Activated T-helper 17 cell treated with anti-CD3 and anti-CD28 coated beads, Interleukin-2, amount 50 U/mL, for 72 hours (primary cell): ENCODE measurements around the gene THRB. TPM values are rescaled to one million over a fixed set of nuclear protein-coding genes. Genes with fewer than 3 reads are reported as not detected.

Experiments used
- ATAC-seq: fragments of 150-1000 bp; cut with Tn5 transposase; replicated peaks from 2 replicates; pipeline ENCODE4 v1.10.0; 2021; ENCODE audit warnings: mild to moderate bottlenecking, moderate library complexity
- H3K27ac Mint-ChIP-seq: one replicate; pipeline ENCODE4 v1.8.0; 2022; ENCODE audit warnings: mixed read lengths
- H3K27me3 Mint-ChIP-seq: one replicate; pipeline ENCODE4 v1.8.0; 2022; ENCODE audit warnings: mixed read lengths
- H3K36me3 Mint-ChIP-seq: one replicate; pipeline ENCODE4 v1.8.0; 2022; ENCODE audit warnings: low read depth, mild to moderate bottlenecking, mixed read lengths
- H3K4me1 Mint-ChIP-seq: one replicate; pipeline ENCODE4 v1.8.0; 2022; ENCODE audit warnings: mixed read lengths
- H3K4me3 Mint-ChIP-seq: one replicate; pipeline ENCODE4 v1.8.0; 2022; ENCODE audit warnings: mild to moderate bottlenecking, mixed read lengths
- H3K9me3 Mint-ChIP-seq: one replicate; pipeline ENCODE4 v1.8.0; 2022; ENCODE audit warnings: mixed read lengths
- total RNA-seq, 2 donors: library from RNA; stranded (reverse); gene quantifications; one replicate each; pipeline ENCODE4 v1.2.3, GENCODE V29; 2022

Gene THRB
- total RNA-seq, 2 donors from 2014 or later, result not detected

DNA sequence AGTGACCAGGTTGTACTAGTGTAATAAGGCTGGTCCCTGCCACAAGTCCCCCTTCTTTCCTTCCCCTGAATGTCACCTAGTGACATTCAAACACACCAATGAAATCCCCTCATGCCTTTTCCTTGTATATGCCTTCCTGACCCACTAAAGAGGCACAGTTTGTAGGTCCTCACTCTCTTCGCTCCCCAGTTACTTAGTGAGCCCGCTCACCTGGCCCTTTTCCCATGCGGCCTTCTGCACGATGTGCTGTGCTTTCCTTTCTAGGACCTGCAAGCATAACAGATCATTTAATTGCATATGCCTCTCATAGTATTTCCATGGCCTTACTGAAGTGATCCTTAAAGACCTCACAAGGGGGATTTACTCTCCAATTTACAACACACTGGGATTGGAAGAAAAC, 146.3 kb downstream of the THRB start:
- no peaks in the 10 kb centered on the region for H3K9me3 Mint-ChIP-seq
- ATAC-seq, result no peak
- no peaks in the 10 kb centered on the region for H3K4me1 Mint-ChIP-seq
- H3K4me3 Mint-ChIP-seq, result no peak overlapping the region
- no peak overlapping the region for H3K27ac Mint-ChIP-seq
- H3K27me3 Mint-ChIP-seq, result no peaks in the 10 kb centered on the region
- H3K36me3 Mint-ChIP-seq, result no peaks in the 10 kb centered on the region

DNA sequence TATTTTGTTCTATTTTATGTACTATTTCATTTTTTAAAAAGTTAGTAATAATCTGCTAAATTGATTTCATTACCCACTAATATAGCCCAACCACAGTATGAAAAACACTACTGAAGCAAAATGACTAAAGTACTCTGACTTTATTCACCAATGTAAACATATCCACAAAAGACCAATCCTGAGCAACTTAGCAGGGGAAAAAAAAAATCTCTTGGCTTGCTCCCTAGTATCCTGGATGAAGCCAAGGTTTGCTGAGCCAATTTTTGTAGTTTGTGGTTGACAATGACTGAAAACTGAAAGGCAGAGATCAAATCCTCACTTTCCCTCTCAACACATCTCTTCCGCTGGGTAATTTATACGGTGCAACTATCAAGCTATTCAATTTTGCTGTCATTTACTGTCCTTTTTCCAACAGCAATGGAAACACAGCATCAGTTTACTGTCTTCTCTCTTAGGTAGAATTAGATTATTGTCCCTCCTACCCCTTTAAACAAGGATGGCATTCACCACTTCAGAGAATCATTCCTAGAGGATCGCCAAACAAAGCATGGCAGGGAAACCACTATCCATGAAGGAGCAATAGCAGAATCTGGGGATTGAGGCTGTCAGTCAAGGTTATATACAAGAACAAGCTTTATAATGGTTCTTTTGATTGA, 149.7 kb downstream of the THRB start:
- H3K27ac Mint-ChIP-seq, result no peak overlapping the region
- H3K4me1 Mint-ChIP-seq, result no peaks in the 10 kb centered on the region
- H3K27me3 Mint-ChIP-seq, result no peaks in the 10 kb centered on the region
- H3K36me3 Mint-ChIP-seq, result no peaks in the 10 kb centered on the region
- ATAC-seq, result no peak
- H3K4me3 Mint-ChIP-seq, result no peak overlapping the region
- H3K9me3 Mint-ChIP-seq, result no peaks in the 10 kb centered on the region

DNA sequence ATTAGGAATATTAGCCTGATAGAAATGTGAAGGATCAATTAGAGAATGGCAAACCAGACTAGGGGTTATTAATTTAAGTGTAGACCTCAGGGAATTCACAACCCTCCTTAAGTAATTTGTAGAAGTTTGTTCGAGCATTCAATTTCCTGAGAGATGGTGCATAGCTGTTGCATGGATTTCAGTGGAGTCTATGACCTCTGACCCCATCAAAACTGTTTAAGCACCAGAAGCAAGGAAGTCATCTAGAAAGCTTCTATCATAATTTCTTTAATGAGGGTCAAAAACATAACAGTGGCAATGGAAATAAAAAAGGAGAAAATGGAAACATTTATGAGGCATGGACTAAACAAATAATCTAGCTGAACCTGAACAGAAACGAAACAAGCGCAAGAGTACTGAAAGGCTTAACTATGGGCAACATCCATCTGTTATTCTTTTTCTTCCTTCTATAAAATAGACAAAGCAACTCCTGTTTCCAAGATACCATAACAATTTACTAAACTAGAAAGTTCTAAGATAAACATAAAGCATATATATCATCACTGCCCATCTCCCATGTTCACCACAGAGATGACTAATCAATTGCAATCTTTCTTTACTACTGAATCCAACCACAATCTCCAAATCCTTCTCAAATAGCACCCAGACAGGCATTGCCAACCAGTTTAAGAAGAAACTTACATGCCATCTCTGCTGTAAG, 151.4 kb downstream of the THRB start:
- Mint-ChIP-seq H3K27ac (no peak overlapping the region), H3K4me1 (no peaks in the 10 kb centered on the region), H3K9me3 (no peaks in the 10 kb centered on the region), H3K36me3 (no peaks in the 10 kb centered on the region), H3K4me3 (no peak overlapping the region), H3K27me3 (no peaks in the 10 kb centered on the region)
- ATAC-seq, result peak; percentile 32

DNA sequence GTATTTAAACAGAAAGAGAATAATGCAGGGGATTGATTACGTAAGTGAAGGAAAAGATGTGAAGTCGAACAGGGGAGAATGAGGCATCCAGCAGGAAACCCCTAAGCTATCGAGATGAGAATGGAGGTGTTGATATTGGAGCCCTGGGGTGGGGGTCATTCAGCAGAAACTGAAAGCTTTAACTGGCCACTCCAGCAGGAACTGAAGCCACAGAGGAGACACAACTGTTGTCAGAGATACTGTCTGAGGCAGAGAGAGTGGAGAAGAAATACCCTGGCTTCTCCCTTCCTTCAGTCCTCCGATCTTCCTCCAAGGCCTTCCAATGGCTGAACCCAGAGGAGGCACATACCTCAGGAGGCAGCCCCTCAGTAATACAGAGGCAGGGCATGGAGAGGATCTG, 152.4 kb downstream of the THRB start:
- Mint-ChIP-seq H3K4me3 (no peak overlapping the region), H3K36me3 (no peaks in the 10 kb centered on the region), H3K4me1 (no peaks in the 10 kb centered on the region), H3K27ac (no peak overlapping the region), H3K27me3 (no peaks in the 10 kb centered on the region), H3K9me3 (no peaks in the 10 kb centered on the region)
- no peak for ATAC-seq

DNA sequence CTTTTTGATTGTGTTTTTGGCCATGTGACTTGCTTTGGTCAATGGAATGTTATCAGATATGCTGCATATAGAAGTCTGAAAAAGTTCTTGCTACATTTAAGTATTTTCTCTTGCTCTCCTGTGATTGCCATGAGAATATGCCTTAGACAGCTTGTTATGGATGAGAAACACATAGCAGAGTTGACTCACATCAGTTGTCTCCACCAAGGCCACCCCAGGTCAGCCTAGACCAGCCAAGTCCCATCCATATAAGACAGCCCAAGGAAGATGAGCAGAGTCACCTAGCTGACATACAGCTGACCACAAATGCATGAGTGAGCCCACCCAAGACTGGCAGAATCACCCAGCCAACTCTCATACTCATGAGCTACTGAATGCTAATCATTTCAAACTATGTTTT, 153.0 kb downstream of the THRB start:
- no peaks in the 10 kb centered on the region for H3K4me1 Mint-ChIP-seq
- H3K9me3 Mint-ChIP-seq, result no peaks in the 10 kb centered on the region
- ATAC-seq, result no peak
- no peak overlapping the region for H3K27ac Mint-ChIP-seq
- H3K4me3 Mint-ChIP-seq, result no peak overlapping the region
- H3K36me3 Mint-ChIP-seq, result no peaks in the 10 kb centered on the region
- no peaks in the 10 kb centered on the region for H3K27me3 Mint-ChIP-seq

DNA sequence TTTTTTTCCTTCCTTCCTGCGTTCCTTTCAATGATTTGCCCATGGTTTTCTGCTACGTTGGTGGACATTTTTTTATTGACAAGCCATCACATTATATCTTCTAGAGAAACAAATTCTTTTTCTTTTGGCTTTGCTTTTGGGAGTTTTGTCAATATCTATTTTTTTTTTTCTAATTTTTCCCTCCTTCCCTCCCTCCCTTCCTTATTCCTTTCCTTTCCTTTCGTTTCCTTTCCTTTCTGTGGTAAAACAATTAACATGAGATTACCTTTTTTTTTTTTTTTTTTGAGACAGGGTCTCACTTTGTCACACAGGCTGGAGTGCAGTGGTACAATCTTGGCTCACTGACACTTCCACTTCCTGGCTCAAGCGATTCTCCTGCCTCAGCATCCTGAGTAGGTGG, 153.7 kb downstream of the THRB start:
- no peaks in the 10 kb centered on the region for H3K4me1 Mint-ChIP-seq
- ATAC-seq, result no peak
- no peak overlapping the region for H3K27ac Mint-ChIP-seq
- no peaks in the 10 kb centered on the region for H3K9me3 Mint-ChIP-seq
- H3K27me3 Mint-ChIP-seq, result no peaks in the 10 kb centered on the region
- H3K4me3 Mint-ChIP-seq, result no peak overlapping the region
- no peaks in the 10 kb centered on the region for H3K36me3 Mint-ChIP-seq

DNA sequence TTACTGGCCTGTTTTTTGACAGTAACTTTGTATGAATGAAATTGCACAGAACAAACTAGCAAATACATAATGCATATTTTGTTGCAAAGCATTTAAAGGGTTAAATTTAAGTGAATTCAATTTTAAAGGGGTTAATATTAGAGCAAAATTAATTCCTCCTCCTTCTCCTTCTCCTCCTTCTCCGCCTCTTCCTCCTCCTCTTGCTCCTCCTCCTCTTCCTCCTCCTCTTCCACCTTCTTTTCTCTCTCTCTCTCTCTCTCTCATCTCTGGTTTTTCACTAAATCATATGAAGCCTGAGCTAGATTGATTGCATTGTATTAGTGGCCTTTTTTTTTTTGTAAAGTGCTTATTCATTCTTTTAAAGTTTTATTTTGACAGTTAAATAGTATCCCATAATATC, 154.5 kb downstream of the THRB start:
- no peak for ATAC-seq
- Mint-ChIP-seq H3K4me3 (no peak overlapping the region), H3K36me3 (no peaks in the 10 kb centered on the region), H3K27ac (no peak overlapping the region), H3K4me1 (no peaks in the 10 kb centered on the region), H3K27me3 (no peaks in the 10 kb centered on the region), H3K9me3 (no peaks in the 10 kb centered on the region)

DNA sequence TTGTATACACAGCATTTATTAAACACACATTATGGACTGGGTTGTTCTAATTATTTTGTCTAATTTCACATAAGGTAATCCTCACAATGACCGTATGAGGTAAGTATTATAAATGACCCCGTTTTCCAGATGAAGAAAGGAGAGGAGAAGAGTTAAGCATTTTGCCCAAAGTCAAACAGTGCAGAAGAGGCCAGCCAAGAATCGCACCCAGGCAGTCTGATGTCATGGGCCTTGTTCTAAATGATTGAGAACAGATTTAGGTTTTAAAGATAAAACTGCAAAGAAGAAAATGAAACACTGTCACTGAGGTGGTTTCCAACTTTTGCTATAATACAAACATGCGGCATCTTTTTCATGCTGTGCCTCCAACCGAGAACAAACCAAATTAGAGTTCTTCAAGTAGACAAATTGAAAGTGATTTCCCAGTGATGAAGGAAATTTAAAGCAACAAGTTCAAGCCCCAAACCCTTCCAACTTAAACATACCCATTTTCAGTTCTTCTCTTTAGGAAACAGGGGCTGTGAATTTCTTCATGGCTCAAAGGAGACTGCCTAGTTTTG, 155.3 kb downstream of the THRB start:
- H3K4me1 Mint-ChIP-seq, result no peaks in the 10 kb centered on the region
- H3K36me3 Mint-ChIP-seq, result no peaks in the 10 kb centered on the region
- H3K27me3 Mint-ChIP-seq, result no peaks in the 10 kb centered on the region
- H3K4me3 Mint-ChIP-seq, result no peak overlapping the region
- no peak overlapping the region for H3K27ac Mint-ChIP-seq
- no peak for ATAC-seq
- H3K9me3 Mint-ChIP-seq, result no peaks in the 10 kb centered on the region

DNA sequence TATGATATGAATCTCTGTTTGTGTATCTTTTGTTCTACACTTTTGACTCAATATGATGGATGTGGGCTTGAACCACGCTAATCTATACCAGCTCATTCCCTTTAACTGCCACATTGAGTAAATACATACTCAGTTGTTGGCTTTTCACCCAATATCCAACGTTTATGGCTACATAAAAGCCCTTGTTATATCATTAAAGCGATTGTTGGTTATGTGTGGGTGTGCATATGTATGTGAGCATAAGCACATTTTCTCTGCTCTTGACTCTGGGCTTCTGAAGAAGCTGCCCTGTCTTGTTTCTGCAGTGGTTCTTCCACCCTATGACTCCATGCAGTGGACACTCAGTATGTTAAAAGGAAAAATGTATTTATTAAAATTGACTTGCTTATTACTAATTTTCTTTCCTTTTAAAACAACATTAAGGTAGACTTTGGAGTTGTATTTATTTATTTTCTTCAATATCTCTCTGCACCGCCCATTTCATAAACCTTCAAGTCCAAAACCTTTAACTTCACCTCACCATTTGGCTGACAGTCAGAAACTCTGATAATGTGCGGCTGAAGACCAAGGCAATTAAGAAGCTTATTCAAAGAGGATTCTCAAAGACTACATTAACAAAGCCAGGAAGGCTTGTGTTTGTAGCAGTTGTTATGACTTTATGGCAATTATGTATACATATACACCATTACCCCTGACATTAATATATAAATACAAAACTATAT, 156.1 kb downstream of the THRB start:
- H3K4me1 Mint-ChIP-seq, result no peaks in the 10 kb centered on the region
- ATAC-seq, result no peak
- no peak overlapping the region for H3K27ac Mint-ChIP-seq
- no peaks in the 10 kb centered on the region for H3K27me3 Mint-ChIP-seq
- H3K36me3 Mint-ChIP-seq, result no peaks in the 10 kb centered on the region
- no peaks in the 10 kb centered on the region for H3K9me3 Mint-ChIP-seq
- no peak overlapping the region for H3K4me3 Mint-ChIP-seq

DNA sequence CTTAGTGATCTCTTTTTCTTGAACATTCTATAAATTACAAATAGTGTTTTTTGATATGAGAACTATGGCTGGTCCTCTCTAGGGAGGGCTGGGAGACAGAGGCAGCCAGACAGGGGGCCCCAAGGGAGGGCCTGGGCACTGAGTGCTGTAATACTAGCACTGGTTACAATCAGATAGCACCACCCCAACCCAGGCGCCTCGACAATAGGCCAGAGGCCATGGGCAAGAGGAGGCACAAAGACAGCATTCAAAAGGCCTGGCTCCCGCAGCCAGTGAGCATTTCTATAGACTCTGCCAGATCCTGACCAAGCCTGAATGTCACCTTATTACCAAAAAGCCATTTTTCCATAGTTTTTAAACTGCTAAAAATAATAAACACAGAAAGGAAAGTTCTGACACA, 158.5 kb downstream of the THRB start:
- no peak for ATAC-seq
- Mint-ChIP-seq H3K36me3 (no peaks in the 10 kb centered on the region), H3K27ac (no peak overlapping the region), H3K4me1 (no peaks in the 10 kb centered on the region), H3K9me3 (no peaks in the 10 kb centered on the region), H3K4me3 (no peak overlapping the region), H3K27me3 (no peaks in the 10 kb centered on the region)

DNA sequence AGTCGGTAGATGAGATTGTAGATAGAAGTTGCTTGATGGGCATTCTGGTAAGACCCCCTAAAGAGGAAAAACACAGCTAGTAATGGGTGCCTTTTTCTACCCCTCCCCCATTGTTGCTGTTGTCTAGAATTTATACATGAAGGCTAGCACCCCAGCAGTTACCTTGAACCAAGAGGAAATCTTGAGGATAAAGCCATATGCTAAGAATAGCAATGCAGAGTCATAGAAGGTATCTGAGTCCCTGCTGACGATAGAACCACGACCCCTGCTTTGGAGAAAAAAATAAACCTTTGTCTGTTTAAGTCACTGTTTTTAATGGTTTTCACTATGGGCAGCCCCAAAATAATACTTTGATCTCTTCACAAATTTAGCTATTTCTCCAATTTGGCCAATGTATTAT, 162.6 kb downstream of the THRB start:
- H3K27me3 Mint-ChIP-seq, result no peaks in the 10 kb centered on the region
- ATAC-seq, result no peak
- H3K4me1 Mint-ChIP-seq, result no peaks in the 10 kb centered on the region
- H3K36me3 Mint-ChIP-seq, result no peaks in the 10 kb centered on the region
- H3K4me3 Mint-ChIP-seq, result no peak overlapping the region
- no peaks in the 10 kb centered on the region for H3K9me3 Mint-ChIP-seq
- no peak overlapping the region for H3K27ac Mint-ChIP-seq

DNA sequence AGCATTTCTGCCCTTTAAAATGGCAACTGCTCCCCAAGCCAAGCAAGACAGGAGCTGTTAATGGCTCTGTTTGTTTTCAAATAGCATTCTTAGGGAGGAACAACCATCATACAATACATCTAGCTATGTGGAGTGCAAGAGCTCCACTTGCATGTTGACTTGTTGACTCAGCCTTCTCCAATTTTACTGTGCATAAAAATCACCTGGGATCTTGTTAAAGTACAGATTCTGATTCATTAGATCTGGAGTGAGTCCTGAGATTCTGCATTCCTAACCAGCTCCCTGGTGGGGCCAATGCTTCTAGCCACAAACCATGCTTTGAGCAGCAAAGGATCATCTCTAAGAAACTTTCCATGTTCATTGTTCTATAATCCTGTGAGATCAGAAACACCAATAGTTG, 171.4 kb downstream of the THRB start:
- Mint-ChIP-seq H3K27me3 (no peaks in the 10 kb centered on the region), H3K4me3 (no peak overlapping the region), H3K4me1 (no peaks in the 10 kb centered on the region), H3K27ac (no peak overlapping the region), H3K36me3 (no peaks in the 10 kb centered on the region), H3K9me3 (peaks cover 4% of the 10 kb centered on the region)
- no peak for ATAC-seq

DNA sequence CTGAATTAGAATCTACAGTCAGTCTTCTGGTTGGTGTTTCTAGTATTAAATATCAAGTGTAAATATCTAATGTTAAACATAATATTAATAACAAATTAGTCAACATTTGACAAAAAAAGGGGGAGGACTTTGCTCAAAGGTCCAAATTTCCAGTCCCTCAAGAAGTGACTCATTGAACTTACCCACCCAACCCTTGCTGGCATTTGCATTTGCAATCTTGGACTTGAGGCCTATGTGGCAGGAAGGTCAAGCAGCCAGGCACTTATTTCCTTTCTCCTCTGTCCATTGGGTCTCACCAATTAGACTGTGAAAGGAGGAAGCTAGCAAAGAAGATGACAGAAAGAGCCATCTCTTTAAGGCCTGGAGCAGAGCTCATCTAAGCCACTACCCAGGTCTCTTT, 174.0 kb downstream of the THRB start:
- H3K27ac Mint-ChIP-seq, result no peak overlapping the region

DNA sequence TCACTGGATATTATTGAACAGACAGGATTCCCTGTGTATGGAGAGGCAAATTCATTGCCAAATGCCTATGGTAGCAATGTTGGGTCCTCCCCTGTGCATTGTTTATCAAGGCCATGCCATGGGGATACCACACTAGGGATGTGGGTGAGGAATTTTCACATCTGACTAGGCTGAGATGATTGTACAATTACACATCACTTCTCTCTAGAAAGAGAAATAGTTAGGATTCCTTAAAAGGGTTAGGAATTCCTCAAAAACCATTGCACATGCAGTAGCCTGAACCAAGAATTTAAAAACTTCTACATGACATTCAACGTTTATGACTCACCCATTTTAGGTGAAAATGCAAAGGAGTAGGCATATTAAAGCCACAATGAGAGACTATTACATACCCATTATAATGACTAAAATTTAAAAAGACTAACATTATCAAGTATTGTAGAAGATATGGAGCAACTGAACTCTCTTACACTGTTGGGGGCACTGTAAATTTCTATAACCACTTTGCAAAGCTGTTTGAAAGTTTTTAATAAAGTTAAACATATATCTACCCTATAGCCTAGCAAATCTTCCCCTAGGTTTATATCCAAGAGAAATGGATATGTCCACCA, 175.9 kb downstream of the THRB start:
- H3K4me3 Mint-ChIP-seq, result no peak overlapping the region
- ATAC-seq, result no peak
- H3K36me3 Mint-ChIP-seq, result no peaks in the 10 kb centered on the region

More for the DNA sequence above, 174.0 kb downstream of the THRB start:
- Mint-ChIP-seq H3K9me3 (peaks cover 4% of the 10 kb centered on the region), H3K27me3 (peaks cover 7% of the 10 kb centered on the region), H3K36me3 (no peaks in the 10 kb centered on the region), H3K4me1 (no peaks in the 10 kb centered on the region), H3K4me3 (no peak overlapping the region)
- ATAC-seq, result no peak

More for the DNA sequence above, 175.9 kb downstream of the THRB start:
- Mint-ChIP-seq H3K27ac (no peak overlapping the region), H3K27me3 (peaks cover 10% of the 10 kb centered on the region), H3K9me3 (peaks cover 4% of the 10 kb centered on the region), H3K4me1 (no peaks in the 10 kb centered on the region)
